T-helper 1 cell treated with Interleukin-12 subunit alpha and Interleukin-12 subunit beta and Interleukin-4 antibody, amounts not matched to agents 30 ng/mL and 1 ng/mL, for 36 hours (primary cell): ENCODE data around the gene UVRAG. TPM values are rescaled to one million over a fixed set of nuclear protein-coding genes. Genes with fewer than 3 reads are reported as not detected.
"Not testable (repeated sequence)": the region's sequence is repeated elsewhere in the genome, so short reads cannot be mapped to it uniquely, and the experiment has no call there.

ENCODE experiments used
- intact Hi-C: fragments of 100-400 bp; cut with micrococcal nuclease; formaldehyde crosslinking; loops from one replicate; pipeline ENCODE4 v1.15.1; 2024
- total RNA-seq: library from RNA; stranded (reverse); gene quantifications from 2 replicates; pipeline ENCODE4 v1.2.3, GENCODE V29; 2022

The UVRAG gene
- total RNA-seq, 1 donor from 2014 or later, result 21.7 TPM

GRCh38 chr11:75831915-75832502, 17.0 kb downstream of the UVRAG start:
- intact Hi-C loops, result no loop called here

GRCh38 chr11:75834728-75835127, 19.7 kb downstream of the UVRAG start:
- intact Hi-C loops, result no loop called here

- intact Hi-C loops, result no loop called here
Observed at GRCh38 chr11:75836417-75836816, 21.4 kb downstream of the UVRAG start.

GRCh38 chr11:75839851-75840250, 24.8 kb downstream of the UVRAG start:
- intact Hi-C loops, result no loop called here

GRCh38 chr11:75840522-75840921, 25.5 kb downstream of the UVRAG start:
- intact Hi-C loops, result no loop called here

GRCh38 chr11:75841739-75842138, 26.7 kb downstream of the UVRAG start:
- intact Hi-C loops, result no loop called here

- intact Hi-C loops, result no loop called here
Observed at GRCh38 chr11:75845324-75845723, 30.3 kb downstream of the UVRAG start.

- intact Hi-C loops, result no loop called here
Observed at GRCh38 chr11:75849894-75850293, 34.9 kb downstream of the UVRAG start.

- intact Hi-C loops, result no loop called here
Observed at GRCh38 chr11:75850787-75851186, 35.8 kb downstream of the UVRAG start.

- intact Hi-C loops, result no loop called here
Observed at GRCh38 chr11:75851203-75851602, 36.2 kb downstream of the UVRAG start.

- intact Hi-C loops, result no loop called here
Observed at GRCh38 chr11:75852406-75853017, 37.5 kb downstream of the UVRAG start.

GRCh38 chr11:75853563-75853962, 38.6 kb downstream of the UVRAG start:
- intact Hi-C loops, result not testable (repeated sequence)

GRCh38 chr11:75853971-75854370, 39.0 kb downstream of the UVRAG start:
- intact Hi-C loops, result no loop called here

- intact Hi-C loops, result no loop called here
Observed at GRCh38 chr11:75855206-75855605, 40.2 kb downstream of the UVRAG start.

- intact Hi-C loops, result no loop called here
Observed at GRCh38 chr11:75856912-75857311, 41.9 kb downstream of the UVRAG start.

- intact Hi-C loops, result no loop called here
Observed at GRCh38 chr11:75858042-75858441, 43.0 kb downstream of the UVRAG start.

GRCh38 chr11:75858613-75859012, 43.6 kb downstream of the UVRAG start:
- intact Hi-C loops, result no loop called here

GRCh38 chr11:75859614-75860013, 44.6 kb downstream of the UVRAG start:
- intact Hi-C loops, result no loop called here

GRCh38 chr11:75862437-75862836, 47.4 kb downstream of the UVRAG start:
- intact Hi-C loops, result no loop called here

- intact Hi-C loops, result loop anchor here (1.0 kb wide), 7 partner anchors 53 to 480 kb away; partner anchors contain the start of gene UVRAG
Observed at GRCh38 chr11:75867778-75868374, 52.9 kb downstream of the UVRAG start.

- intact Hi-C loops, result no loop called here
Observed at GRCh38 chr11:75868990-75869389, 54.0 kb downstream of the UVRAG start.

GRCh38 chr11:75869661-75870455, 54.8 kb downstream of the UVRAG start:
- intact Hi-C loops, result no loop called here
